HL-60 (cell line): ENCODE measurements around the gene ADTRP.

Source experiments
- DNase-seq, 2 experiments: peaks; one replicate each; pipeline ENCODE4 v3.0.0-alpha.2; 2010 to 2020; ENCODE audit warnings: low read depth in 1 of 2, low spot score in 1 of 2
- H3K27ac ChIP-seq: fragments of 250-450 bp; sonication (Bioruptor Pico); replicated peaks from 2 replicates; pipeline ENCODE4 v1.5.1; 2020; ENCODE audit warnings: mild to moderate bottlenecking, moderate library complexity
- H3K27me3 ChIP-seq: fragments of 250-450 bp; sonication (Bioruptor Pico); 2 replicates; pipeline ENCODE4 v1.5.1; 2021; ENCODE audit warnings: mild to moderate bottlenecking, moderate library complexity; ENCODE audit not compliant: insufficient read depth, poor library complexity, severe bottlenecking
- H3K4me3 ChIP-seq: replicated peaks from 2 replicates; pipeline ENCODE4 v1.5.1; 2011; ENCODE audit warnings: mild to moderate bottlenecking, control low read depth, low read length; ENCODE audit not compliant: insufficient read depth
- CTCF ChIP-seq: IDR thresholded peaks from one replicate; pipeline ENCODE4 v1.5.1; 2011; ENCODE audit warnings: low read length, control low read depth, inconsistent platforms; ENCODE audit not compliant: insufficient read depth
- GABPA ChIP-seq: IDR thresholded peaks from 2 replicates; pipeline ENCODE4 v1.6.1; 2012; ENCODE audit warnings: low read depth
- POLR2AphosphoS5 ChIP-seq: IDR thresholded peaks from 2 replicates; pipeline ENCODE4 v1.6.1; 2012; ENCODE audit warnings: low read depth
- REST ChIP-seq: IDR thresholded peaks from 2 replicates; pipeline ENCODE4 v1.6.1; 2012; ENCODE audit warnings: low read depth; ENCODE audit not compliant: insufficient replicate concordance
- SPI1 ChIP-seq: IDR thresholded peaks from 2 replicates; pipeline ENCODE4 v1.6.1; 2012; ENCODE audit warnings: low read depth, mild to moderate bottlenecking, borderline replicate concordance

The ADTRP gene

GRCh38 chr6:11785774-11786579 lies 7.4 kb upstream of the ADTRP start:
- no peak for DNase-seq
- Histone ChIP-seq H3K4me3 (no peak overlapping the region), H3K27ac (no peak overlapping the region), H3K27me3 (no peaks in the 10 kb centered on the region)
- TF ChIP-seq GABPA (no peak), SPI1 (no peak), POLR2AphosphoS5 (no peak), CTCF (no peak), REST (no peak)

GRCh38 chr6:11785415-11785773 lies 6.8 kb upstream of the ADTRP start:
- H3K27me3 ChIP-seq: no peaks in the 10 kb centered on the region
- H3K27ac ChIP-seq: no peak overlapping the region
- no peak for DNase-seq
- TF ChIP-seq GABPA (no peak), POLR2AphosphoS5 (no peak), REST (no peak), CTCF (no peak), SPI1 (no peak)
- H3K4me3 ChIP-seq: no peak overlapping the region

- no peaks in the 10 kb centered on the region for H3K27me3 ChIP-seq
- TF ChIP-seq SPI1: no peak
- TF ChIP-seq CTCF: no peak
- TF ChIP-seq POLR2AphosphoS5: no peak
- TF ChIP-seq GABPA: no peak
- TF ChIP-seq REST: no peak
- no peak for DNase-seq
- H3K27ac ChIP-seq: no peak overlapping the region
- no peak overlapping the region for H3K4me3 ChIP-seq
These were observed 5.7 kb upstream of the ADTRP start for GRCh38 chr6:11784341-11784740.
